ENCODE results near the gene MCC.

- TF ChIP-seq CTCF (conservative IDR thresholded peaks at IDR 0.05), result peak; percentile 63
- no peak for TF ChIP-seq ZFX (IDR thresholded peaks at IDR 0.05)
These were observed 151.3 kb downstream of the MCC start for GRCh38 chr5:113336975-113337374.
